DND-41 (cell line): Measurements from ENCODE around the gene PCK1.

Experiments used
- CTCF ChIP-seq: IDR thresholded peaks from 2 replicates; pipeline ENCODE4 v1.5.1; 2012; ENCODE audit warnings: borderline replicate concordance, low read length, moderate library complexity, mild to moderate bottlenecking; ENCODE audit not compliant: poor library complexity, severe bottlenecking; ENCODE audit errors: extremely low read depth
- EZH2 ChIP-seq: IDR thresholded peaks from 3 replicates; pipeline ENCODE4 v1.6.1; 2012; ENCODE audit warnings: borderline replicate concordance, low read depth, mild to moderate bottlenecking, moderate library complexity, low read length, inconsistent platforms; ENCODE audit not compliant: severe bottlenecking

DNA sequence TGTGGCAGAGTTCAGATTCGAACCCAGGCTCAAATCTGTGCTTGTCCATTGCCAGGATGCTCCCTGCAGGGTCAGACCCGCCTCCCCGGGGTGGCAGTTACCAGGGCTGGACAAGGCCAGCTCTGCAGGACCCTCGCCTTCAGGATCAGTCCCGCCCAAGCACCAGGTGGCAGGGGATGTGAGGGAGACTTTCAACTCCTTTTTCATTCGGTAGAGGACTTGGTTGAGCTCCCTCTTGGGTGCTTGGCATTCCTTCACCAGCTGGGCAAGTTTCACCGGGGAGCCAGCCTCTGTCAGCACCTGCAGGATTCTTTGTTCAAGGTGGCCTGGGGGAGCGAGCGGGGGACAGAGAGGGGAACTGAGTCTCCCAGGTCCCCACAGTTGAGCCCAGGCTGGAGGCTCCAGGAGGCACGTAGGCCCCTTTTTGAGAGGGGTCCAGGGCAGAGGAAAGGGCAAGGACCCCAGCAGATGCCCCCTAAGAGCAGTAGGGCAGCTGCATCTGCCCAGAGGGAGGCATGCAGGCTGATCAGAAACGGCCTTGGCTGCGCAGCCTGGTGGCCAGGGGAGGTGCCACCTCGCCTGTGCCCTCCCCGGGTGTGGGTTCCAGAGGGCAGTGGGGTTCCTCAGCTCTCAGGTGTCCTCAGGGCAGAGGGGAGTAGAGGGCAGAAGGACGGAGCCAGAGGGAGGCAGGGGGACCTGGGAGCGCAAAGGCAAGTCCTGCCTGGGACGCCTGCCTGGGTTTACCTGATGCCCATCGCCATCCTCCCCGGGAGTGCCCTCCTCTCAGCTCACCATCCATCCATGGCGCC, 55.4 kb downstream of the PCK1 start:
- no peak for TF ChIP-seq CTCF
- no peak for TF ChIP-seq EZH2
